GM10248 (cell line): ENCODE results near the gene RAD51B.
A peak's percentile ranks its signal among the peaks of the same experiment; 100 is the strongest.

Experiments
- CTCF ChIA-PET: fragments of 300-600 bp; sonication (Branson Sonifier 250); formaldehyde crosslinking; extraction: SDS; loops from one replicate; lab custom pipeline; 2021; ENCODE audit warnings: antibody characterized with exemption; lab: Yijun Ruan, JAX
- POLR2A ChIA-PET: fragments of 350-650 bp; sonication (Branson Sonifier 250); formaldehyde crosslinking; extraction: SDS; loops from one replicate; lab custom pipeline; 2020; ENCODE audit warnings: antibody characterized with exemption; lab: Yijun Ruan, JAX
- DNase-seq: peaks from one replicate; pipeline ENCODE4 v3.0.0; 2012; ENCODE audit errors: extremely low spot score
- TF ChIP-seq, protein P1 (sequence below): IDR thresholded peaks from 2 replicates; pipeline ENCODE4 v1.5.1; 2012; ENCODE audit warnings: mild to moderate bottlenecking, low read depth; ENCODE audit errors: extremely low read depth, missing control alignments, control extremely low read depth

RAD51B gene

GRCh38 chr14:68684466-68685418, 865.2 kb downstream of the RAD51B start:
- DNase-seq, result no peak
- CTCF ChIA-PET, result interaction anchor here (1.2 to 4.9 kb wide), 3 partner anchors 9 to 436 kb away, joined by 3 to 18 read pairs (median 7); no protein-coding TSS in a partner anchor
- TF ChIP-seq, protein P1, sequence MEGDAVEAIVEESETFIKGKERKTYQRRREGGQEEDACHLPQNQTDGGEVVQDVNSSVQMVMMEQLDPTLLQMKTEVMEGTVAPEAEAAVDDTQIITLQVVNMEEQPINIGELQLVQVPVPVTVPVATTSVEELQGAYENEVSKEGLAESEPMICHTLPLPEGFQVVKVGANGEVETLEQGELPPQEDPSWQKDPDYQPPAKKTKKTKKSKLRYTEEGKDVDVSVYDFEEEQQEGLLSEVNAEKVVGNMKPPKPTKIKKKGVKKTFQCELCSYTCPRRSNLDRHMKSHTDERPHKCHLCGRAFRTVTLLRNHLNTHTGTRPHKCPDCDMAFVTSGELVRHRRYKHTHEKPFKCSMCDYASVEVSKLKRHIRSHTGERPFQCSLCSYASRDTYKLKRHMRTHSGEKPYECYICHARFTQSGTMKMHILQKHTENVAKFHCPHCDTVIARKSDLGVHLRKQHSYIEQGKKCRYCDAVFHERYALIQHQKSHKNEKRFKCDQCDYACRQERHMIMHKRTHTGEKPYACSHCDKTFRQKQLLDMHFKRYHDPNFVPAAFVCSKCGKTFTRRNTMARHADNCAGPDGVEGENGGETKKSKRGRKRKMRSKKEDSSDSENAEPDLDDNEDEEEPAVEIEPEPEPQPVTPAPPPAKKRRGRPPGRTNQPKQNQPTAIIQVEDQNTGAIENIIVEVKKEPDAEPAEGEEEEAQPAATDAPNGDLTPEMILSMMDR, result no peak
- POLR2A ChIA-PET, result no interaction called here

DNA sequence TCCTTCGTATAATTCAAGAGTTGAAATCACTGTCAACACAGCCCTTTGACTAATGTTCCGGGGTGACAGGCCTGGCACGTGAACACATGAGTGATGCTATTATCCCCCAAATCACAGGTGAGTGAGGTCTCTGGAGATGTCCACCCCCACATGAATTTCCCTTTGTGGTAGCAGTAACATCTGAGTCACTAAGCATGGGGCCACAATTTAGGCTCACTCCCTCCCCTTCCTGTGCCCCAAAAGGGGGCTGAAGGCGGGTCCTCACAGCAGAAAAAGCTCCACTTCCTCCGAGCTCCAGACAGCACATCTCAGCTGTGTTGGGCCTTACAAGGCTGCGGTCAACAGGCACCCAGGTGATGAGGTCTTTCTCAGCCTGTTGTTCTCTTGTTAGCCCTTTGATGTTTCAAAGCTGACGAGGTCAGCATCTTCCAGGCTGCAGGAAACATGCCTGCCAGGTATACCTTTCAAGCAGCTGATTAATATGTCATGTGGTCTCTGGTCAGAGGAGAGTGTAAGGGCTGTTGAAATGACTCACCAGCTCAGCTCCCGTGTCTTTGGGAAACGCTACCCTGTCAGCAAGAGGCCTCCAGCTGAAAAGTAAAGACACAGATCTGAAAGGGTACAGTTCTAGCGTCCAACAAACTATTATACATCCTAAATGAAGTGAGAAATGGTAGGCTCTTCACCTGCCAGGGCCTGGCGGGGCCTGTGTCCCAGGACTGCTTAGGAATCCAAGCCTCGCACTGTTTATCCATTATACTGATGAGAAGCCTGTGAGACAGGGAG, 866.0 kb downstream of the RAD51B start:
- DNase-seq, result peak; percentile 83
- POLR2A ChIA-PET, result interaction anchor here (0.5 kb wide), 1 partner anchor 754 kb away, joined by 3 read pairs; no protein-coding TSS in a partner anchor
- CTCF ChIA-PET, result interaction anchor here (1.2 to 4.9 kb wide), 3 partner anchors 9 to 437 kb away, joined by 3 to 18 read pairs (median 7); no protein-coding TSS in a partner anchor
- TF ChIP-seq, protein P1, result no peak

DNA sequence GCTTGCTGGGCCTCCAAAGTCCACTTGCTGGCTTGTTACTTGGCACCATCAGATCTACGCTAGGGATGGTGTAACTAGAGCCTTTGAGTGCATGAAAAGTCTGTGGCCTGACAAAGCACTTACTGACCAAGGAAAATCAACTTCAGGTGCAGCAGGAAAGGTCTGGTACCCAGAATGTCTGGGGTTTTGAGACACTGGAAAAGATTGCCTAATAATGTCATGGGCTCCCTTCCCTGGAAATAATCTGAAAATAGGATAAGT, 866.6 kb downstream of the RAD51B start:
- POLR2A ChIA-PET, result interaction anchor here (0.5 kb wide), 1 partner anchor 755 kb away, joined by 3 read pairs; no protein-coding TSS in a partner anchor
- TF ChIP-seq, protein P1, result no peak
- DNase-seq, result no peak
- CTCF ChIA-PET, result interaction anchor here (4.9 kb wide), 1 partner anchor 8 kb away, joined by 18 read pairs; no protein-coding TSS in a partner anchor

DNA sequence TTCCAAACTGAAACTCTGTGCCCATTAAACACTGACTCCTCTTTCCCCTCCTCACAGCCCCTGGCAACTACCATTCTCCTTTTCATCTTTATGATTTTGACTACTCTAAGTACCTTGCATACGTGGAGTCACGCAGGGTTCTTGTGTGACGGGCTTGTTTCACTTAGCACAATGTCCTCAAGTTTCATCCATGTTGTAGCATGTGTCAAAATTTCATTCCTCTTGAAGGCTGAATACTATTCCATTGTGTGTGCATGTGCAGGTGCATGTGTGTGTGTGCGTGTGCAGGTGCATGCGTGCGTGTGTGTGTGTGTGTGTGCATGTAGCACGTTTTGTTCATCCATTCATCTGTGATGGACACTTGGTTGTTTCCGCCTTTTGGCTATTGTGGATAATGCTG, 867.1 kb downstream of the RAD51B start:
- POLR2A ChIA-PET, result no interaction called here

DNA sequence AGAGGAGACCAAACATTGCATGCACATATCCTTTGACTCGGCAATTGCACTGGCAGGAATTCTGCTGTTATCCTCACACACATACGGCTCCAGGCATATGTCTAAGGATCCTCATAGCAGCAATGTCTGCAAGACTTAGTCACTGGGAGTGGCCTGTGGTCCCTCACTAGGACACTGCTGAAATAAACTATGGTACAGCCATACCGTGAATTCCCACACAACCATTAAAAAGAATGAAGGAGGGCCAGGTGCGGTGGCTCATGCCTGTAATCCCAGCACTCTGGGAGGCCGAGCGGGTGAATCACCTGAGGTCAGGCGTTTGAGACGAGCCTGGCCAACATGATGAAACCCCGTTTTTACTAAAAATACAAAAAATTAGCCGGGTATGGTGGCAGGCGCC, 868.2 kb downstream of the RAD51B start:
- TF ChIP-seq, protein P1, result no peak
- POLR2A ChIA-PET, result no interaction called here
- CTCF ChIA-PET, result interaction anchor here (1.5 kb wide), 1 partner anchor 102 kb away, joined by 4 read pairs; no protein-coding TSS in a partner anchor
- no peak for DNase-seq

More for the DNA sequence above, 867.1 kb downstream of the RAD51B start:
- TF ChIP-seq, protein P1, result no peak
- DNase-seq, result no peak
- CTCF ChIA-PET, result interaction anchor here (4.9 kb wide), 1 partner anchor 7 kb away, joined by 18 read pairs; no protein-coding TSS in a partner anchor

GRCh38 chr14:68688872-68689371, 869.3 kb downstream of the RAD51B start:
- CTCF ChIA-PET, result interaction anchor here (1.0 to 1.5 kb wide), 5 partner anchors 13 to 101 kb away, joined by 3 to 5 read pairs (median 3); no protein-coding TSS in a partner anchor

More at GRCh38 chr14:68688872-68689371, 869.3 kb downstream of the RAD51B start:
- POLR2A ChIA-PET, result no interaction called here
- no peak for DNase-seq
- TF ChIP-seq, protein P1, result no peak
